PC-9 (cell line): Measurements from ENCODE around the gene ADCY2. TPM values are rescaled to one million over a fixed set of nuclear protein-coding genes. Genes with fewer than 3 reads are reported as not detected.

Experiments used
- BruUV-seq: library from RNA; stranded (reverse); fragments of 400-500 nt; replicated peaks from 2 replicates; lab custom pipeline; 2021; lab: Mats Ljungman, UMichigan
- CTCF ChIA-PET: fragments of 300-600 bp; sonication (Branson Sonifier 250); formaldehyde crosslinking; loops from one replicate; lab custom pipeline; 2022; ENCODE audit warnings: antibody characterized with exemption; lab: Charles Lee
- POLR2A ChIA-PET: fragments of 300-600 bp; sonication (Branson Sonifier 250); formaldehyde crosslinking; loops from one replicate; lab custom pipeline; 2022; ENCODE audit warnings: antibody characterized with exemption; ENCODE audit not compliant: unreplicated experiment; lab: Charles Lee
- DNase-seq, 2 experiments: peaks; one replicate each; pipeline versions ENCODE4 v3.0.0 to v3.0.0-alpha.2; 2015 to 2022; ENCODE audit warnings: mixed read lengths in 1 of 2
- H2AFZ ChIP-seq: fragments of 200-600 bp; sonication (generic); 2 replicates; pipeline ENCODE4 v1.8.1; 2017; ENCODE audit warnings: antibody characterized with exemption
- H3F3A ChIP-seq: fragments of 200-600 bp; sonication (generic); 2 replicates; pipeline ENCODE4 v1.8.1; 2017; ENCODE audit warnings: antibody characterized with exemption, mild to moderate bottlenecking, low read depth; ENCODE audit not compliant: insufficient read depth
- H3K27ac ChIP-seq: fragments of 200-600 bp; sonication (generic); 2 replicates; pipeline ENCODE4 v1.6.1; 2016; ENCODE audit warnings: mixed run types
- H3K27me3 ChIP-seq: fragments of 200-600 bp; sonication (generic); 2 replicates; pipeline ENCODE4 v1.6.1; 2016; ENCODE audit warnings: low read depth, mixed run types; ENCODE audit not compliant: insufficient read depth
- H3K36me3 ChIP-seq: fragments of 200-600 bp; sonication (generic); 2 replicates; pipeline ENCODE4 v1.6.1; 2016; ENCODE audit warnings: low read depth, mixed run types
- H3K4me1 ChIP-seq: fragments of 200-600 bp; sonication (generic); replicated peaks from 2 replicates; pipeline ENCODE4 v1.6.1; 2016; ENCODE audit warnings: mixed run types; ENCODE audit not compliant: insufficient read depth
- H3K4me2 ChIP-seq: fragments of 200-600 bp; sonication (generic); 2 replicates; pipeline ENCODE4 v1.6.1; 2017; ENCODE audit warnings: mixed run types
- H3K4me3 ChIP-seq: fragments of 200-600 bp; sonication (generic); 2 replicates; pipeline ENCODE4 v1.6.1; 2016; ENCODE audit warnings: mixed run types
- H3K79me2 ChIP-seq: fragments of 200-600 bp; sonication (generic); 2 replicates; pipeline ENCODE4 v1.6.1; 2017; ENCODE audit warnings: low read depth, mixed run types
- H3K9me2 ChIP-seq: fragments of 200-600 bp; sonication (generic); 2 replicates; pipeline ENCODE4 v1.8.1; 2017; ENCODE audit warnings: mild to moderate bottlenecking; ENCODE audit not compliant: insufficient read depth
- H3K9me3 ChIP-seq: fragments of 200-600 bp; sonication (generic); 2 replicates; pipeline ENCODE4 v1.8.1; 2016; ENCODE audit warnings: low read depth; ENCODE audit not compliant: insufficient read depth
- H4K20me1 ChIP-seq: fragments of 200-600 bp; sonication (generic); 2 replicates; pipeline ENCODE4 v1.8.1; 2017; ENCODE audit not compliant: insufficient read depth
- CTCF ChIP-seq: fragments of 200-600 bp; sonication (generic); conservative IDR thresholded peaks from 2 replicates; pipeline ENCODE4 v1.6.1; 2017; ENCODE audit warnings: mixed run types, antibody characterized with exemption, mild to moderate bottlenecking, moderate library complexity
- EZH2 ChIP-seq: fragments of 200-600 bp; sonication (generic); IDR thresholded peaks from 2 replicates; pipeline ENCODE4 v1.8.0; 2017; ENCODE audit warnings: antibody characterized with exemption, low read depth
- intact Hi-C: fragments of 100-400 bp; cut with micrococcal nuclease; formaldehyde crosslinking; loops from one replicate; pipeline ENCODE4 v1.10.0; 2022; ENCODE audit not compliant: unreplicated experiment
- total RNA-seq: library from RNA; stranded (reverse); gene quantifications from 2 replicates; pipeline ENCODE4 v1.2.3, GENCODE V29; 2021

Gene ADCY2
- total RNA-seq, 1 experiment from 2014 or later: not detected

- peak overlapping the region; percentile 100 for H3K4me3 ChIP-seq
- H3K4me1 ChIP-seq: peaks cover 15% of the 10 kb centered on the region
- no peaks in the 10 kb centered on the region for H3K9me3 ChIP-seq
- DNase-seq: no peak
- TF ChIP-seq EZH2 (no peak), CTCF (no peak)
- POLR2A ChIA-PET: interaction anchor here (0.6 to 1.0 kb wide), 3 partner anchors 11 to 1499 kb away, joined by 3 to 9 read pairs (median 5); partner anchors contain the start of genes NSUN2 and SRD5A1
- CTCF ChIA-PET: interaction anchor here (0.5 kb wide), 1 partner anchor 35 kb away, joined by 3 read pairs; no protein-coding TSS in a partner anchor
- H3K79me2 ChIP-seq: peaks cover 82% of the 10 kb centered on the region
- H3K27me3 ChIP-seq: no peaks in the 10 kb centered on the region
- BruUV-seq: no TSS peak
- H3K36me3 ChIP-seq: peaks cover 6% of the 10 kb centered on the region; the same call in 1 of the 2 replicates
- no peaks in the 10 kb centered on the region for H3F3A ChIP-seq
- peak overlapping the region; percentile 95 for H3K4me2 ChIP-seq
- peak overlapping the region; percentile 48 for H3K27ac ChIP-seq
- intact Hi-C loops: loop anchor here (1.0 to 10.0 kb wide), 2 partner anchors 588 to 1235 kb away; partner anchors contain the start of genes NSUN2 and SRD5A1
- peak overlapping the region; percentile 99 for H2AFZ ChIP-seq
- H3K9me2 ChIP-seq: no peaks in the 10 kb centered on the region
- H4K20me1 ChIP-seq: peaks cover 36% of the 10 kb centered on the region
Observed at GRCh38 chr5:7869474-7870136, 473.7 kb downstream of the ADCY2 start.

GRCh38 chr5:7871653-7872052 is 475.7 kb downstream of the ADCY2 start:
- no peak for DNase-seq
- TF ChIP-seq CTCF (no peak), EZH2 (no peak)
- Histone ChIP-seq H3K4me1 (peaks cover 15% of the 10 kb centered on the region), H3K27ac (no peak overlapping the region), H3K27me3 (no peaks in the 10 kb centered on the region), H3K4me2 (no peak overlapping the region), H3K79me2 (peaks cover 79% of the 10 kb centered on the region), H3K9me3 (no peaks in the 10 kb centered on the region), H3K4me3 (no peak overlapping the region), H4K20me1 (peaks cover 40% of the 10 kb centered on the region), H2AFZ (no peak overlapping the region), H3F3A (no peaks in the 10 kb centered on the region), H3K9me2 (no peaks in the 10 kb centered on the region), H3K36me3 (peaks cover 21% of the 10 kb centered on the region)
- intact Hi-C loops: no loop called here
- ChIA-PET POLR2A (no interaction called here), CTCF (no interaction called here)
- BruUV-seq: no TSS peak

- CTCF ChIA-PET: interaction anchor here (0.7 kb wide), 1 partner anchor 703 kb away, joined by 3 read pairs; no protein-coding TSS in a partner anchor
- no TSS peak for BruUV-seq
- no peak overlapping the region for H3K27ac ChIP-seq
Observed at GRCh38 chr5:7872517-7873130, 476.7 kb downstream of the ADCY2 start.

More at GRCh38 chr5:7872517-7873130, 476.7 kb downstream of the ADCY2 start:
- Histone ChIP-seq H3K9me2 (no peaks in the 10 kb centered on the region), H4K20me1 (peaks cover 40% of the 10 kb centered on the region), H3K4me3 (no peak overlapping the region), H2AFZ (no peak overlapping the region), H3K4me2 (no peak overlapping the region), H3K36me3 (peaks cover 27% of the 10 kb centered on the region), H3F3A (no peaks in the 10 kb centered on the region), H3K9me3 (no peaks in the 10 kb centered on the region), H3K4me1 (peaks cover 14% of the 10 kb centered on the region), H3K27me3 (no peaks in the 10 kb centered on the region), H3K79me2 (peaks cover 69% of the 10 kb centered on the region)
- intact Hi-C loops: no loop called here
- POLR2A ChIA-PET: interaction anchor here (0.6 kb wide), 1 partner anchor 1500 kb away, joined by 4 read pairs; no protein-coding TSS in a partner anchor
- no peak for DNase-seq
- TF ChIP-seq EZH2 (no peak), CTCF (no peak)
